GM13976 (cell line): ENCODE results near the gene CPSF4L.

ENCODE experiments used
- DNase-seq: peaks from one replicate; pipeline ENCODE4 v3.0.0; 2012; ENCODE audit warnings: low spot score
- CTCF ChIP-seq: IDR thresholded peaks from 2 replicates; pipeline ENCODE4 v1.5.1; 2012; ENCODE audit warnings: borderline replicate concordance, mild to moderate bottlenecking; ENCODE audit not compliant: insufficient read depth; ENCODE audit errors: extremely low read depth, missing control alignments, control extremely low read depth
- in situ Hi-C: fragments of 300-500 bp; cut with MboI; formaldehyde crosslinking; loops from one replicate; pipeline ENCODE4 v1.12.0; 2022; ENCODE audit warnings: low sequenced_read_pairs, mixed read lengths, inconsistent platforms; ENCODE audit not compliant: unreplicated experiment

Gene CPSF4L

GRCh38 chr17:73227379-73227778 is 34.3 kb downstream of the CPSF4L start:
- DNase-seq: no peak
- in situ Hi-C loops: no loop called here
- no peak for TF ChIP-seq CTCF

DNA sequence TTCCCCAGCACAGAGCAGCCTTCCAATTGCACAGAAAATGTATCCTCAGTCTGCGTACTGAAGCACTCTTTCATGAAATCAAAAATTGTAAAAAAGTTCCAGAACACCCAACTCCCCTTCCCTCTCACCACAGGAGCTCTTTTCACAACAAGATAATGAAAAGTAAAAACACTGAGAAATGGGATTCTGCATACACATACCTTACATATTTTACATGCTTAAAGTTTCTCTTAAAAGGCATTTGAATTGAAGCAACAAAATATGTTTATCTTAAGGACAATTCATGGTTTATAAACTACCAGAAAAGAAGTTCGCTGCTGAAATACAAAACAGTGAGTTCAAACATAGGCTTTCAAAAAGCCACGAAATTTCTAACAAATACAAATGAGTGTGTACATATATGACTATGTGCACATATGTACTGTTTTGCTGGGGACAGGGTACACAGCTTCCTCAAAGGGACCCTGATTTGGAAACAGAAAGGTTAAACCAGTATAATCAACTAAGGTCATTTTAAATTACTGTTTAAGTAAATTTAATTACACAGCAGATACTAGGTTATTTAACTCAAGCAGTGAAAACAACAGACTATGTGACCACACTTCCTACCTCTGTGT is 35.0 kb downstream of the CPSF4L start:
- no peak for TF ChIP-seq CTCF
- in situ Hi-C loops: no loop called here
- no peak for DNase-seq

DNA sequence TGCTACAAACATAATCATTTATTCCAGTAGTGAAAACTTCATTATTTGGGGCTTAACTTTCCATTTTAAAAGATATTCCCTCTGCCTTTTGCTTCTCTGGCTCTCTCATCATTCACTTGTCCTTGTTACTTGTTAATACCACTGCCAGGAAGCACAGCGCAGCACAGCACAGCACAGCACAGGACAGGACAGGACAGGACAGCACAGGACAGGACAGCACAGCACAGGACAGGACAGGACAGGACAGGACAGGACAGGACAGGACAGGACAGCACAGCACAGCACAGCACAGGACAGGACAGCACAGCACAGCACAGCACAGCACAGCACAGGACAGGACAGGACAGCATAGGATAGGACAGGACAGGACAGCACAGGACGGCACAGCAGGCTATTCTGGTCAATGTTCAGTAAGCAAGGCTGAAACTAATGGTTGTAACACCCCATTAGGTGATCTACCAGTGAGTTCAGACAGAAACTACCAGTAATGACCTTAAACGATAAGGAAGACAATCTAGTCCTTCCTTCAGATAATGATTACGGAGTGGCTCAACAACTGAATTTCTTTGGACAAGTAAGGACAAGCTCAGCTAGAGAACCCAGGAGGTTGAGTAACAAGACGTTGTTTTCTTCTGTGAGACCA is 36.9 kb downstream of the CPSF4L start:
- in situ Hi-C loops: no loop called here
- no peak for TF ChIP-seq CTCF
- no peak for DNase-seq

DNA sequence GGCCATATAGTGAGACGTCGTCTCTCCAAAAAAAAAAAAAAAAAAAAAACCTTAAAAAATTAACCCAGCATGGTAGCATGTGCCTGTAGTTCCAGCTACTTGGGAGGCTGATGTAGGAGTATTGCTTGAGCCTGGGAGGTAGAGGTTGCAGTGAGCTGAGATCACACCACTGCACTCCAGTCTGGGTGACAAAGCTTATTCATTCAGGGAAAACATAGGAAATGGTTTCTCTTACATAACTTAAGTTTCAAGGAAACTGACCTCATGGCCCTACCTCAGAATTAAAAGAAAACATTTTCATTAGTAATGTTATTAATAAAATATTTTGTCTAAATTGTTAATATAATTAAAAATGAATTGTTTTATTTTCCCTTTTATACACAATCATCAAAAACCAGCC is 37.4 kb downstream of the CPSF4L start:
- no peak for TF ChIP-seq CTCF
- in situ Hi-C loops: no loop called here
- no peak for DNase-seq

DNA sequence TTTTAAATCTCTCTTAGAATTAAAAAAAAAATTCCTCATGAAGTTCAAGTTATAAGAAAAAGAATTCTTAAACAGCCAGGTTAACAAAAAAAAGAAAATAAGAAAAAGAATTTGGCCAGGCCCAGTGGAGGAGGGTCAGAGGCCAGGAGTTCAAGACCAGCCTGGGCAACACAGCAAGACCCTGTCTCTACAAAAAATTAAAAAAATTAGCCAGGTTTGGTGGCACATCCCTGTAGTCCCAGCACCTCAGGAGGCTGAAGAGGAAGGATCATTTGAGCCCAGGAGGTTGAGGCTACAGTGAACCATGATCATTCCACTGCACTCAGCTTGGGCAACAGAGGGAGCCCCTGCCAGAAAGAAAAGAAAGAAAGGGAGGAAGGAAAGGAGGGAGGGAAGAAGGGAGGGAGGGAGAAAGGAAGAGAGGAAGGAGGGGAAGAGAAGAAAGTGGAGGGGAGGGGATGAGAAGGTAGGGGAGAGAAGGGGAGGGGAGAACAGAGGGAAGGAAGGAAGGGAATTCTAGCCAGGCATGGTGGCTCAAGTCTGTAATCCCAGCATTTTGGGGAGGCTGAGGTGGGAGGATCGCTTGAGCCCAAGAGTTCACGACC is 38.0 kb downstream of the CPSF4L start:
- in situ Hi-C loops: no loop called here
- DNase-seq: no peak
- no peak for TF ChIP-seq CTCF

- no peak for TF ChIP-seq CTCF
- in situ Hi-C loops: no loop called here
- no peak for DNase-seq
These were observed 46.2 kb downstream of the CPSF4L start for GRCh38 chr17:73215447-73215846.
